Right lung (tissue), 5 donors: ENCODE data around the gene TWF1. TPM values are rescaled to one million over a fixed set of nuclear protein-coding genes. Genes with fewer than 3 reads are reported as not detected.
"Not testable (repeated sequence)": the region's sequence is repeated elsewhere in the genome, so short reads cannot be mapped to it uniquely, and the experiment has no call there.

Experiments
- DNase-seq, 2 donors: peaks; one replicate each; pipeline ENCODE4 v3.0.0-alpha.2; 2013
- polyA plus RNA-seq, 5 donors: library from polyadenylated mRNA; unstranded; fragments of 120-200 nt; gene quantifications; one replicate each; pipeline versions ENCODE4 v1.2.1 to v1.2.3, GENCODE V29; 2013; ENCODE audit warnings: inconsistent platforms in 1 of 5, low replicate concordance in 1 of 5; ENCODE audit not compliant: insufficient read length in 5 of 5, insufficient read depth in 1 of 5

The TWF1 gene
- polyA plus RNA-seq, 5 donors: 54.2 to 85.1 (median 70.2) TPM

GRCh38 chr12:43812057-43812456, 5.9 kb upstream of the TWF1 start:
- DNase-seq: no peak

- DNase-seq: no peak
Measured at GRCh38 chr12:43807386-43807785, 1.3 kb upstream of the TWF1 start.

GRCh38 chr12:43806737-43807072, 588 bp upstream of the TWF1 start:
- no peak for DNase-seq

- peak in 1 of 2 donors; percentile 21 for DNase-seq
Measured at GRCh38 chr12:43805149-43805859, 813 bp downstream of the TWF1 start.

- no peak for DNase-seq
Measured at GRCh38 chr12:43797561-43798217, 8.4 kb downstream of the TWF1 start.

GRCh38 chr12:43795716-43796280, 10.3 kb downstream of the TWF1 start:
- DNase-seq: peak; percentile 43 to 44

- no peak for DNase-seq
Measured at GRCh38 chr12:43789941-43790340, 16.2 kb downstream of the TWF1 start.

GRCh38 chr12:43786899-43787693, 19.0 kb downstream of the TWF1 start:
- no peak for DNase-seq

GRCh38 chr12:43776498-43776897, 29.6 kb downstream of the TWF1 start:
- peak in 1 of 2 donors; percentile 15 for DNase-seq

- DNase-seq: no peak
Measured at GRCh38 chr12:43766291-43766690, 39.8 kb downstream of the TWF1 start.

GRCh38 chr12:43764528-43764927, 41.6 kb downstream of the TWF1 start:
- no peak for DNase-seq

GRCh38 chr12:43763769-43764168, 42.3 kb downstream of the TWF1 start:
- DNase-seq: no peak

- no peak for DNase-seq
Measured at GRCh38 chr12:43762596-43762995, 43.5 kb downstream of the TWF1 start.

GRCh38 chr12:43761500-43761899, 44.6 kb downstream of the TWF1 start:
- no peak for DNase-seq

- no peak for DNase-seq
Measured at GRCh38 chr12:43760396-43760795, 45.7 kb downstream of the TWF1 start.

GRCh38 chr12:43758728-43759563, 47.2 kb downstream of the TWF1 start, which contains the start of the genes IRAK4 and PUS7L:
Gene IRAK4, plus strand, starts transcription at chr12:43758951. Its CDS starts 9,161 bp downstream, at chr12:43768112.
Gene PUS7L, minus strand, starts transcription at chr12:43758790. Its CDS starts 3,545 bp downstream, at chr12:43755245.
- DNase-seq: peak; percentile 95 to 97

- DNase-seq: peak in 1 of 2 donors; percentile 48
Measured at GRCh38 chr12:43758247-43758727, 47.8 kb downstream of the TWF1 start.

- no peak for DNase-seq
Measured at GRCh38 chr12:43754015-43754414, 52.1 kb downstream of the TWF1 start.

- DNase-seq: not testable (repeated sequence)
Measured at GRCh38 chr12:43751360-43751759, 54.8 kb downstream of the TWF1 start.

GRCh38 chr12:43750814-43751213, 55.3 kb downstream of the TWF1 start:
- no peak for DNase-seq

GRCh38 chr12:43749016-43749415, 57.1 kb downstream of the TWF1 start:
- no peak for DNase-seq
